NCI-H748 (cell line): Measurements from ENCODE around the gene PLCG1.
A peak's percentile ranks its signal among the peaks of the same experiment; 100 is the strongest.

Source experiments
- DNase-seq: peaks from one replicate; lab custom pipeline; 2025; ENCODE audit not compliant: unreplicated experiment; lab: John Stamatoyannopoulos, UW

The PLCG1 gene

DNA sequence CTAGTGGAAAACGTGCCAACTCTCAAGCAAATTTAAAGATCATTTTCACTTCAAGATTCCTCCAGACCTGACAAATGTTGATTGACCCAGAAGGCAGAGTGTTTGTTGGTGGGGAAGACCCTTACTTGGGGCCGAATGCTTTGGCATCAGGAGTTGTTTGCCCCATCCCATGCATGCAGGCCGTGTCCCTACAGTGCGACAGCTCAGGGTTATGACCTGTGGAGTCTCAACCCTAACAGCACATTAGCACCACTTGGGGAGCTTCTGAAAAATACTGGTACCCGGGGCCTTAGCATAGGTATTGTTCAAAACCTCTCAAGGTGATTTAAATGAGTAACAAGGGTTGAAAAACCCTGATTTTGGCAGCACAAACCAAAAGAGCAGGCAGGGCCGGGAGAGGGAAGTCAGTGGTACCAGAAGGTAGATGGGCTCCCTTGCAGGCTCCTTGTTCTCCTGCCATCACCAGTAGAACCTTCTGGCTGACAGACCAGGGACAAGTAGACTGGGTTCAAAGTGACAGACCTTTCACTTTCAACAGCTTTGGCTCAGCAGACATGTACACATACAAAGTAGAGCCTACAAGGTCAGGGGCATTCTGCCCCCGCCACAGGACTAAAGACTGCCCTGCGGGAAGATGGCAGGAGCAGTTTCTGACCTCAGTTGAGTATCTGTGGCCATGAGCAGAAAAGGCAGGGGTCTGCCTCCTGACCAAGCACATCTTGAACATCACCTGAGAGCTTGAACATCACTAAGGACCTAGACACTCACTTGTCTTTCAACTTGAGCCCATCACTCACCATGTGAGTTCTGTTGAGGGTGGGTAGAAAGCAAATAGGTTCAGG, 39.6 kb downstream of the PLCG1 start:
- DNase-seq: no peak

DNA sequence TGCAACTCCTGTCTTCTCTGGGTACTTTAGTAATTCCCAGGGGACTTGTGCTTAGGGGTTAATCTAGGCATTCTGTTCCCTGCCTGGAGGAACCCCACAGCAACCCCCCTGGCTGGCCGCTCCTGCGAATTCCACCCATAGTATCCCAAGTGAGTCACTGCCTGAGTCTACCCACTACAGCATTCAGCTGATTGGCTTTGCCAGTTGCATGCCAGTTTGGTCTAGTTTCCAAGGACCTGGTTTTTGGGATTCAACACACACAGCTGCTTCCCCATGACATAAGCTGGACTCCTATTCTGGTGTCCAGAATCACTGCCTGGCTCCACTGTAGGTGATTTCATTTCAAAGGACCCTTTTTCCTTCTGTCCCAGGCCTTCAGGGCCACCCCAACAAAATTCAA, 40.3 kb downstream of the PLCG1 start:
- DNase-seq: no peak

DNA sequence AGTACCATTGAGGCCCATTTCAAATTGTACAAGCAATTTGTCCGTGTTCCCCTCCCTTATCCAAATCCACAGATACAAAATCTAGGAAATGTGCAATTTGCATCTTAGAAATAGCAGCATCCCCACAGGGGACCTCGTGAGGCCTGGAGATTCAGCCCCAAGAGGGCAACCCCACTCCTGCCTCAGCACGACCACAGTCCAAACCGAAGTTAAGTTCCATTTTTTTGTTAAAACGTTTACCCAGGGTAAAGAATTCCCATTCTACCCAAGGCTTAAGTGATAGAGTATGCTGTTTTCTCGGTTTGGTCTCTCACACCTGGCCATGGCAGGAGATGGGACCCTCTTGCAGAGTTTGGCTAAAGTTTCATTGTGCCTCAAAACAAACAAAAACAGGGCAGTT, 41.2 kb downstream of the PLCG1 start:
- no peak for DNase-seq

- peak; percentile 58 for DNase-seq
These were observed 41.6 kb downstream of the PLCG1 start for GRCh38 chr20:41178904-41179432.

GRCh38 chr20:41179961-41180360, 42.6 kb downstream of the PLCG1 start:
- DNase-seq: no peak

GRCh38 chr20:41180599-41181333, 43.4 kb downstream of the PLCG1 start:
- DNase-seq: no peak

DNA sequence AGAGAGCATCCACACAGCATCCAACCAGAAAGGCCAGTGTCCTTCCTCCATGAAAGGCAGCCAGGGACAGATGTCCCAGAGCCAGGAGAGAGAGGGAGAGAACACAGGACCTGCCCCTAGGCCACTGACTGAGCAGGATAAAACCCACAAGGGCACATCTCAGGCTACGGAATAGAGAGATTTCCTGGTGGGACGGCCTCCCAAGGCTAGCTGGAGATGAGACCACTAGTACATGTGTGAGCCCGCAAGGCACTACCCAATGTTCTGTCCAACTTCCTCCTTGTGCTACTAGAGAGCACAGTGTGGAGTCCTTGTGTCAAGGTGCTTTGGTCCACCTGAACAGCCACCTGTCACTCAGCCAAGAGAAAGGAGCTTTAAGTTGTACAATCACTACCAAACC, 44.2 kb downstream of the PLCG1 start:
- no peak for DNase-seq

GRCh38 chr20:41182296-41183212, 45.2 kb downstream of the PLCG1 start:
- no peak for DNase-seq

DNA sequence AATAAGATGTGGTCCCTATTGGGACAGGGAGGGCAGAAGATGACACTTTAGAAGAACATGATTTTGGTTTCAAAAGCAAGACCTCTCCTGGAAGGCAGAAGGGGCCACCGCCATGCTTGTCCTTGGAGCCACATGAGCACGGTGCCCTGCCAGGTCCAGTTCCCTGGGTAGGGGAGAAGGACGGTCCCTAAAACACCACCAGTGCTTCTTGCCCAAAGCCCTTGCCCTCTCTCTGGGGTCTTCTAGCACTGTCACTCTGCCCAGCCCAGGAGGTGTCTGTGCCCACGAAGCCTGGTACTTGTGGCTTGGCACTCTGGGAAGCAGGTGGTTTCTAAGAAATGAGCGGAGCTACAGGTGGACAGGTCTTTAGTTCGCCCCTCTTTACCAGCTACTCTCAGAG, 46.0 kb downstream of the PLCG1 start:
- DNase-seq: no peak

- DNase-seq: no peak
These were observed 46.5 kb downstream of the PLCG1 start for GRCh38 chr20:41183831-41184230.

DNA sequence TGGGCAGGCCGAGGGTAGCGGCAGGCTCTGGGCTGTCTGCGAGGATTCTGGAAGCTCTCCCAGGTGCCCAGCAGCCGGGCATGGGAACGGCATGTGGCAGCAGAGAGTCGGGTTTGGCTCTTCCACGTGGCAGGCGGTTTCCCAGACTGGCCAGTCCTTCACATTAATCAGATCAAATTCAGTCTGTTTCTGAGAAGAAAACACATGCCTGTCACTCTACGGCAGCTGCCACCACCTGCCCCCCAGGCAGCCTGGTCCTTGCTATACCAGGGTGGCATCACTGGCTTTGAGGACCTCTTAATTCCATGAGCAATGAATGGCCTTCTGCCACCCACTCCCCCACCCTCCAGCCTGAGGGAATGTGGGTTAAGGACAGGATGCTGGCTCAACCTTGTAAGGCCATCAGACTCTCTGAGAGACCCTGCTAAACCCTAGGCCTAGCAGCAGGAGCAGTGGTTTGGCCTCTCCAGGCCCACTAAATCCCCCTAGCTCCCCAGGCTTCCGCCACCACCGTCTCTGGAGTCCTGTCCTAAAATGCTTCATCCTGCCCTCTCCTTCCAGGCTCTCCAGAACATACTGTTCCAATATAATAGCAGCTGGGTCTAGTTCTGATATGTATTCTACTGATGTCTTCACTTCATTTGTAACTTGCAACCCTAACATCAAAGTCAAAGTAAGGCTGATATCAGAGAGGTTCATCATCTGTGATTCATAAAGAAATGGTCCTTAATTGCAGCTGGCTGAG, 47.8 kb downstream of the PLCG1 start:
- DNase-seq: no peak

DNA sequence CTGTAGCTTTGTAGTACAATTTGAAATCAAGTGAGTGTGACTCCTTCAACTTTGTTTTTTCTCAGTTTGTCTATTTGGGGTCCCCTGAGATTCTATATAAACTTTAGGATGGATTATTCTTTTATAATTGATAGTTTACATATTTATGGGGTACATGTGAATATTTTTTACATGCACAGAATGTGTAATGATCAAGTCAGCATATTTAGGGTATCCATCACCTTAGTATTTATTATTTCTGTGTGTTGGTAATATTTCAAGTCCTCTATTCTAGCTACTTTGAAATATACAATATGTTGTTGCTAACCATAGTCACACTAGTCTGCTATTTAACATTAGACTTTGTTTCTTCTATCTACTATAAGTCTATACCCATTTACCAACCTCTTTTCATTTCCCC, 50.3 kb downstream of the PLCG1 start:
- DNase-seq: no peak

DNA sequence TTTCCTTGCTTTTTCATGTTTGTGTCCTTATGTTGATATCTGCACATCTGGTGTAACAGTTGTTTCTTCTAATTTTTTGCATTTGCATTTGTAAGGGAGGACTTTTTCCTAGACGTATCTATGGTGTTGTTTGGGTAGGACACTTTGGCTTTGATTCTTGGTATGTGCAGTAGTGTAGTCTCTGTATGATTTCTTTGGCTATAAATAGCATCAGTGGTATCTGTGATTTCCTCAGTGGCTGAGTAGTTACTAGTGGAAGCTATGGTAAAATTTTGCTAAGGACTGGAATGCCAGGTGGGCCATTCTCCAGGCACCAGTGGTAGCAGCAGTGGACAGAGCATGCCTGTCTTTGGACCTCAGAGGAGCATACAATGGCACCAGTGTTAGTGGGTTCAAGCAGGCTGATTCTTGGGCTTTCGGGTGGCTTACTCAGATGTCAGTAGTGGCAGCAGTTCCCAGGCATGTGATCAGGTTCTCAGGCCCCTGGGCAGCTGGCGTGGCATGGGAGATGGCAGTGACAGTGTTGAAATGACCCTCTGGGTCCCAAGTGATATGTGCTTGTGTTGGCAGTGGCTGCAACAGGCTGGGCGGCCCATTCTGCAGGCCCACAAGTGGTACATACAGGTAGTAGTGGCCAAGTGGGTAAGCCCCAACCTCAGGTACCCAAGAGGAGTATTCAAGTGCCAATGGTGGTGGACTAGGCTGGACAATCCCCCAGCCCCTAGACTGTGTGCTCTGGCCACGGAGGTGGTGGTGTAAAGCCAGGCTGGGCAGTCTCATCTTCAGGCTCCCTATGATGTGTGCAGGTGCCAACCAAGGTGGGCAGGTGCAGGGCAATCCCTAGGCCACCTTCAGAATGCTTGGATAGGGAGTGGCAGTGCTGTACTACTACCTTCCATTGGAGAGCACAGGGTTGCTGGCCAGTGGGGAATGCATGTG, 54.5 kb downstream of the PLCG1 start:
- DNase-seq: no peak

DNA sequence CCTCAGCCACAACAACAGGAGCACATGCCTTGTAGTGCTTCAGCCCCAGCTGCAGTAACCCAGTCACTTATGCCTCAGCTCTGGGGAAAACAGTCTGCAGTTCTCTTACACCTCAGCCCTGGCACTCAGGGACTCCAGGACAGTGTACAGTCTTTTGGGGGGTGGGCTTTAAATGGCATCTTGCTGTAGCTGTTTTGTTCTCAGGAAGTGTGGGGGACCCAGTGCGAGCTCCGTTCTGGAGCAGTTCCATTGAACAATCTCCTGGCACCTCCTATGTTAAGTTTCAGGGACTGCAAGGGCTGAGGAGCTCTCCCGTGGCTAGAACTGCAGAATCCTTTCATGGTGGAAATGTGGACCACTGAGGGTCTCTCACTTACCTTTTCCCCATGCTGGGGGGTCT, 55.2 kb downstream of the PLCG1 start:
- no peak for DNase-seq

GRCh38 chr20:41196653-41197225, 59.4 kb downstream of the PLCG1 start:
- DNase-seq: no peak

DNA sequence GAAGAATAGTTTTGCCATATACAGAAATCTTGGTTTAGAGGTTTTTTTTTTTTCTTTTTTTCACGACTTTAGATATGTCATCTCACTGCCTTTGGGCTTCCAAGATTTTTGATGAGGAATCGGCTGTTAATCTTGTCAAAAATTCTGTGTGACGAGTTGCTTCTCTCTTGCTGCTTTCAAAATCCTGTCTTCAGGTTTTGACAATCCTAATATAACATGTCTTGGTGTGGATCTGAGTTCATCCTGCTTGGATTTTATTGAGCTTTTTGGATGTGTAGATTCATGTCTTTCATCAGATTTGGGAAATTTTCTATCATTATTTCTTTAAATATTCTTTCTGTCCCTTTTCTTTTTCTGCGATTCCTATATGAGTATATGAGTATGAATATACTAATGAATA, 61.1 kb downstream of the PLCG1 start:
- DNase-seq: no peak

DNA sequence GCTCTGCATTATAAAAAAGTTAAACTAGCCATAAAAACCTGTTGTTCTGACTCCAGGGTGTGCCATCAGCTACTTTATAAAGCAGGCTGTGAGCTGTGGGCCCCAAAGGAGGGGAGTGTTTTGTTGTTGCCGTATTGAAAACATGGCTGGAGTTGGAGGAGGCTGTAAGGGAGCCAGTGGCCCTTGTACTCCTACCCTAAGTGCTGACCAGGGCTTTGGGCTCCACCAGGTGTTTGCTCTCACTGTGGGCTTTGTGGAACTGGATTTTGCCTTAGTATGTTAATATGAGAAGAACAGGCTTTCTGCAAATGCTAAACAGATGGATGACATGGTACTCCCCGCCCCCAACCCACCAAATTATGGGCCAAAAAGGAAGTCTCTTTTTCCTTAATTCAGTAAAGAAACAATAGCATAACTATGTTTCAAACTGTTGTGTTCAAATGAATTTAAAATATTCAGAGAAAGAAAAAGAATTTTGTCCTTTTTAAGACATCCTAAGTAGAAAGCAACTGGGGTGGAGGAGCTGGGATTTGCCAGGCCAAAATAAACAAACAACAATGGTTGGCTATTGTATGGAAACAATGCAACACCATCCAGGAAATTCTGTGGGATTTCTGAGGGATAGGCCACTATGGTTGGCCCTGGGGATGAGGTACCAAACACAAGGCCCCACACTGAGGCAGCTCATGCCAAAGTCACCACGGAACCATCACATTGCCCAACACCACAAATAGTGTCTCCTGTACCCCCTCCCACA, 63.3 kb downstream of the PLCG1 start:
- no peak for DNase-seq

DNA sequence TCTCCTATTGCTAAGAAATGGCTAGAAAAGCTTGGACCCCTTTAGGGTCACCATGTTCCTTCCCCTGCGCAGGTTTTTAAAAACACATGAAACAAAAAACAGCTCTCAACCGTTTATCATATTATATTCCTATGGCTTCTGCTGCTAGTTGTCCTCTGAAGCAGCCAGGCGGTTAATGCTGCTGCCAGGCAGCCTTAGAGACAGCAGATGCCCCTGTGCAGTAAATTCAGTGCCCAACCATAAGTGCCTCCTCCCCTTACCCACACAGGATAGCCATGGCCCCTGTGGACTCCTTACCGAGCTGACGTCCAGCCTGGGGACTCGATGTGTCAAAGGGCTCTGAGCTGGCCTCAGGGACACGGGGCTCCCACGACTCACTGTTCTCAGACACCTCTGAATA, 64.4 kb downstream of the PLCG1 start:
- DNase-seq: no peak
